PC-3 (cell line): Measurements from ENCODE around the gene EIF3F. TPM values are rescaled to one million over a fixed set of nuclear protein-coding genes. Genes with fewer than 3 reads are reported as not detected.

Experiments used
- ATAC-seq: fragments of 200-7000 bp; cut with Tn5 transposase; 2 replicates; pipeline ENCODE4 v1.9.1; 2020; ENCODE audit warnings: mild to moderate bottlenecking, moderate library complexity
- Bru-seq: library from RNA; stranded (reverse); fragments of 400-500 nt; gene quantifications from one replicate; lab custom pipeline; 2021; lab: Mats Ljungman, UMichigan
- BruChase-seq, 2 experiments: library from RNA; stranded (reverse); fragments of 400-500 nt; gene quantifications; one replicate each; lab custom pipeline; 2021; lab: Mats Ljungman, UMichigan
- BruUV-seq: library from RNA; stranded (reverse); fragments of 400-500 nt; replicated peaks from 2 replicates; lab custom pipeline; 2021; lab: Mats Ljungman, UMichigan
- CTCF ChIA-PET: fragments of 300-600 bp; sonication (Branson Sonifier 250); formaldehyde crosslinking; loops from one replicate; lab custom pipeline; 2022; ENCODE audit warnings: antibody characterized with exemption; lab: Charles Lee
- POLR2A ChIA-PET: fragments of 300-600 bp; sonication (Branson Sonifier 250); formaldehyde crosslinking; loops from one replicate; lab custom pipeline; 2022; ENCODE audit warnings: antibody characterized with exemption; ENCODE audit not compliant: unreplicated experiment; lab: Charles Lee
- DNase-seq: peaks from one replicate; pipeline ENCODE4 v3.0.0-alpha.2; 2015
- H2AFZ ChIP-seq: fragments of 300-600 bp; sonication (generic); 2 replicates; pipeline ENCODE4 v1.6.0; 2016; ENCODE audit warnings: antibody characterized with exemption, low read length
- H3F3A ChIP-seq: fragments of 300-600 bp; sonication (generic); one replicate; pipeline ENCODE4 v1.6.0; 2017; ENCODE audit warnings: antibody characterized with exemption, low read length, control low read depth, mild to moderate bottlenecking; ENCODE audit not compliant: unreplicated experiment
- H3K27ac ChIP-seq: fragments of 300-600 bp; sonication (generic); 2 replicates; pipeline ENCODE4 v1.5.1; 2016; ENCODE audit warnings: mild to moderate bottlenecking, low read length
- H3K27me3 ChIP-seq: fragments of 300-600 bp; sonication (generic); 2 replicates; pipeline ENCODE4 v1.6.1; 2016; ENCODE audit warnings: low read length, mixed read lengths
- H3K36me3 ChIP-seq: fragments of 300-600 bp; sonication (generic); 2 replicates; pipeline ENCODE4 v1.6.1; 2016; ENCODE audit warnings: low read depth, mixed run types, low read length, mixed read lengths
- H3K4me1 ChIP-seq: fragments of 300-600 bp; sonication (generic); 2 replicates; pipeline ENCODE4 v1.5.1; 2016; ENCODE audit warnings: low read length; ENCODE audit not compliant: insufficient read depth
- H3K4me2 ChIP-seq: fragments of 300-600 bp; sonication (generic); 2 replicates; pipeline ENCODE4 v1.6.0; 2016; ENCODE audit warnings: low read length
- H3K4me3 ChIP-seq: fragments of 300-600 bp; sonication (generic); 2 replicates; pipeline ENCODE4 v1.5.1; 2016; ENCODE audit warnings: mild to moderate bottlenecking, low read length, mixed read lengths
- H3K79me2 ChIP-seq: fragments of 300-600 bp; sonication (generic); 2 replicates; pipeline ENCODE4 v1.6.1; 2017; ENCODE audit warnings: low read length, mixed read lengths
- H3K9ac ChIP-seq: fragments of 300-600 bp; sonication (generic); 2 replicates; pipeline ENCODE4 v1.6.0; 2016; ENCODE audit warnings: mild to moderate bottlenecking, low read length
- H3K9me2 ChIP-seq: fragments of 300-600 bp; sonication (generic); replicated peaks from 2 replicates; pipeline ENCODE4 v1.6.1; 2016; ENCODE audit warnings: mixed run types, low read length, mixed read lengths
- H3K9me3 ChIP-seq: fragments of 300-600 bp; sonication (generic); 2 replicates; pipeline ENCODE4 v1.6.1; 2016; ENCODE audit warnings: low read length, mixed read lengths
- H4K20me1 ChIP-seq: fragments of 300-600 bp; sonication (generic); 2 replicates; pipeline ENCODE4 v1.6.1; 2016; ENCODE audit warnings: low read length, mixed read lengths
- CTCF ChIP-seq: fragments of 300-600 bp; sonication (generic); conservative IDR thresholded peaks from 2 replicates; pipeline ENCODE4 v1.5.1; 2017; ENCODE audit warnings: antibody characterized with exemption, low read depth, mild to moderate bottlenecking, low read length
- EZH2 ChIP-seq: fragments of 300-600 bp; sonication (generic); IDR thresholded peaks from one replicate; pipeline ENCODE4 v1.6.1; 2017; ENCODE audit warnings: antibody characterized with exemption, mild to moderate bottlenecking, low read length; ENCODE audit not compliant: unreplicated experiment
- EZH2phosphoT487 ChIP-seq: fragments of 300-600 bp; sonication (generic); IDR thresholded peaks from 2 replicates; pipeline ENCODE4 v1.6.1; 2018; ENCODE audit warnings: mild to moderate bottlenecking, antibody characterized with exemption, low read length, borderline replicate concordance
- intact Hi-C: fragments of 100-400 bp; cut with micrococcal nuclease; formaldehyde crosslinking; loops from 2 replicates; pipeline ENCODE4 v1.9.0; 2023
- long read RNA-seq: library from polyadenylated mRNA; unstranded; transcript quantifications from one replicate; pipeline ENCODE4 v2.0.0, GENCODE V29; 2021; ENCODE audit not compliant: unreplicated experiment
- total RNA-seq: library from RNA; depleted of rRNA; stranded (reverse); fragments of >200 nt; gene quantifications from 2 replicates; pipeline ENCODE4 v1.2.3, GENCODE V29; 2014; rRNA removed

The EIF3F gene
- total RNA-seq: 182 and 227 TPM in 2 replicates
- percentile 86 among the genes with signal in this experiment for Bru-seq, nascent RNA
- BruChase-seq, experiment 1, labeled RNA remaining after a 6-hour chase: percentile 86 among the genes with signal in this experiment
- percentile 82 among the genes with signal in this experiment for BruChase-seq, experiment 2, labeled RNA remaining after a 2-hour chase
- long read RNA-seq, transcript EIF3F-201 (8 exons, 1,254 nt): major isoform, 260 of 302 reads
- long read RNA-seq, partial matches to known transcripts: 10 of 302 reads
- long read RNA-seq, other reads (novel, unspliced or antisense): 28 of 302 reads

- Histone ChIP-seq H3K79me2 (peaks cover 36% of the 10 kb centered on the region), H3K9me2 (no peaks in the 10 kb centered on the region), H3K27me3 (no peaks in the 10 kb centered on the region), H3K9me3 (no peaks in the 10 kb centered on the region), H3K36me3 (peaks cover 29% of the 10 kb centered on the region), H3K4me1 (peaks cover 22% of the 10 kb centered on the region), H3K9ac (peak within 1 kb of the TSS; percentile 90), H3K27ac (no peak within 1 kb of the TSS), H3K4me3 (peak within 1 kb of the TSS; percentile 100), H4K20me1 (peaks cover 15% of the 10 kb centered on the region; the same call in 1 of the 2 replicates), H3K4me2 (peak within 1 kb of the TSS; percentile 94), H2AFZ (peak within 1 kb of the TSS; percentile 94), H3F3A (no peaks in the 10 kb centered on the region)
- no TSS peak for BruUV-seq
- ChIA-PET CTCF (interaction anchor here (0.6 to 2.0 kb wide), 11 partner anchors 9 to 309 kb away, joined by 3 to 30 read pairs (median 3); partner anchors contain the start of gene NLRP10), POLR2A (interaction anchor here (0.5 to 1.4 kb wide), 9 partner anchors 10 to 1485 kb away, joined by 3 to 11 read pairs (median 4); no protein-coding TSS in a partner anchor)
- DNase-seq (peak; percentile 98), ATAC-seq (peak; percentile 97)
- TF ChIP-seq EZH2 (no peak), CTCF (peak; percentile 85), EZH2phosphoT487 (no peak)
- intact Hi-C loops: loop anchor here (1.0 kb wide), 2 partner anchors 82 to 95 kb away; no protein-coding TSS in a partner anchor
Measured at GRCh38 chr11:7986768-7987559, at the start of gene EIF3F. TSS of gene EIF3F (plus strand) at chr11:7987337. CDS start at chr11:7987353, 16 bp downstream.

- no peak overlapping the region for H3K4me2 ChIP-seq
- H3K27me3 ChIP-seq: no peaks in the 10 kb centered on the region
- peaks cover 9% of the 10 kb centered on the region; the same call in 1 of the 2 replicates for H3K4me1 ChIP-seq
- no peaks in the 10 kb centered on the region for H3K79me2 ChIP-seq
- no peak for TF ChIP-seq CTCF
- TF ChIP-seq EZH2phosphoT487: no peak
- TF ChIP-seq EZH2: no peak
- ATAC-seq (no peak), DNase-seq (no peak)
- no peaks in the 10 kb centered on the region for H3K9me2 ChIP-seq
- H4K20me1 ChIP-seq: no peaks in the 10 kb centered on the region
- H3K9me3 ChIP-seq: 0 out of 2 replicates have a peak, but pooled peaks cover 10% of the 10 kb centered on the region
- no peak overlapping the region for H3K9ac ChIP-seq
- H2AFZ ChIP-seq: no peak overlapping the region
- H3K4me3 ChIP-seq: no peak overlapping the region
- no peaks in the 10 kb centered on the region; the same call in 1 of the 2 replicates for H3K36me3 ChIP-seq
- ChIA-PET POLR2A (no interaction called here), CTCF (no interaction called here)
- no peak overlapping the region for H3K27ac ChIP-seq
- intact Hi-C loops: no loop called here
- BruUV-seq: no TSS peak
- no peaks in the 10 kb centered on the region for H3F3A ChIP-seq
Measured at GRCh38 chr11:7941146-7941545, 46.0 kb upstream of the EIF3F start.
